ENCODE measurements around the gene CHP2. TPM values are rescaled to one million over a fixed set of nuclear protein-coding genes. Genes with fewer than 3 reads are reported as not detected.

CHP2 gene
- total RNA-seq, 1 donor from 2014 or later: 2.5 TPM

- Histone ChIP-seq H3K36me3 (no peaks in the 10 kb centered on the region), H3K4me3 (no peak overlapping the region), H3K9me3 (no peaks in the 10 kb centered on the region), H3K4me1 (peaks cover 12% of the 10 kb centered on the region), H3K27ac (no peak overlapping the region), H3K27me3 (no peaks in the 10 kb centered on the region)
- no peak for DNase-seq (ENCODE audit: extremely low spot score in 2 of 2)
- no peak for TF ChIP-seq POLR2A (IDR thresholded peaks at IDR 0.05)
- no peak for TF ChIP-seq POLR2AphosphoS5 (IDR thresholded peaks at IDR 0.05; ENCODE audit: insufficient read depth in 1 of 2, low read depth in 1 of 2)
- no peak for TF ChIP-seq CTCF (IDR thresholded peaks at IDR 0.05)
- intact Hi-C loops (cut with DNase I): no loop called here
These were observed 3.3 kb downstream of the CHP2 start for GRCh38 chr16:23757937-23758619.

GRCh38 chr16:23765933-23766332 lies 11.1 kb downstream of the CHP2 start:
- Histone ChIP-seq H3K4me1 (no peaks in the 10 kb centered on the region), H3K27me3 (no peaks in the 10 kb centered on the region), H3K9me3 (no peaks in the 10 kb centered on the region), H3K4me3 (no peak overlapping the region), H3K27ac (no peak overlapping the region), H3K36me3 (no peaks in the 10 kb centered on the region)
- TF ChIP-seq POLR2AphosphoS5 (IDR thresholded peaks at IDR 0.05; ENCODE audit: insufficient read depth in 1 of 2, low read depth in 1 of 2) (no peak), POLR2A (IDR thresholded peaks at IDR 0.05) (no peak), CTCF (IDR thresholded peaks at IDR 0.05) (no peak)
- DNase-seq (ENCODE audit: extremely low spot score in 2 of 2): no peak
- intact Hi-C loops (cut with DNase I): no loop called here

GRCh38 chr16:23768581-23768980 lies 13.8 kb downstream of the CHP2 start:
- no peaks in the 10 kb centered on the region for H3K27me3 ChIP-seq
- intact Hi-C loops (cut with DNase I): no loop called here
- no peaks in the 10 kb centered on the region for H3K9me3 ChIP-seq
- no peak for TF ChIP-seq CTCF (IDR thresholded peaks at IDR 0.05)
- TF ChIP-seq POLR2A (IDR thresholded peaks at IDR 0.05): no peak
- TF ChIP-seq POLR2AphosphoS5 (IDR thresholded peaks at IDR 0.05; ENCODE audit: insufficient read depth in 1 of 2, low read depth in 1 of 2): no peak
- no peaks in the 10 kb centered on the region for H3K4me1 ChIP-seq
- H3K4me3 ChIP-seq: no peak overlapping the region
- no peaks in the 10 kb centered on the region for H3K36me3 ChIP-seq
- no peak overlapping the region for H3K27ac ChIP-seq
- DNase-seq (ENCODE audit: extremely low spot score in 2 of 2): no peak

- TF ChIP-seq CTCF (IDR thresholded peaks at IDR 0.05) (no peak), POLR2AphosphoS5 (IDR thresholded peaks at IDR 0.05; ENCODE audit: insufficient read depth in 1 of 2, low read depth in 1 of 2) (peak in 1 of 2 donors; percentile 60), POLR2A (IDR thresholded peaks at IDR 0.05) (no peak)
- DNase-seq (ENCODE audit: extremely low spot score in 2 of 2): peak in 1 of 2 donors; percentile 27
- H3K4me1 ChIP-seq: no peaks in the 10 kb centered on the region
- no peaks in the 10 kb centered on the region for H3K36me3 ChIP-seq
- H3K27me3 ChIP-seq: no peaks in the 10 kb centered on the region
- H3K4me3 ChIP-seq: no peak overlapping the region
- intact Hi-C loops (cut with DNase I): no loop called here
- no peak overlapping the region for H3K27ac ChIP-seq
- H3K9me3 ChIP-seq: no peaks in the 10 kb centered on the region
These were observed 16.2 kb downstream of the CHP2 start for GRCh38 chr16:23771027-23771426.

GRCh38 chr16:23771642-23772041 lies 16.8 kb downstream of the CHP2 start:
- no peaks in the 10 kb centered on the region for H3K9me3 ChIP-seq
- H3K4me1 ChIP-seq: no peaks in the 10 kb centered on the region
- no peak for DNase-seq (ENCODE audit: extremely low spot score in 2 of 2)
- no peak overlapping the region for H3K4me3 ChIP-seq
- TF ChIP-seq POLR2A (IDR thresholded peaks at IDR 0.05) (no peak), CTCF (IDR thresholded peaks at IDR 0.05) (no peak), POLR2AphosphoS5 (IDR thresholded peaks at IDR 0.05; ENCODE audit: insufficient read depth in 1 of 2, low read depth in 1 of 2) (no peak)
- no peaks in the 10 kb centered on the region for H3K36me3 ChIP-seq
- intact Hi-C loops (cut with DNase I): no loop called here
- H3K27ac ChIP-seq: no peak overlapping the region
- H3K27me3 ChIP-seq: no peaks in the 10 kb centered on the region
